ENCODE data around the gene NXN.

Gene NXN

GRCh38 chr17:923633-924032 is 55.9 kb downstream of the NXN start:
- TF ChIP-seq ZFX (IDR thresholded peaks at IDR 0.05) = no peak
- TF ChIP-seq CTCF (conservative IDR thresholded peaks at IDR 0.05) = no peak
- no peak overlapping the region for H3K27ac ChIP-seq

GRCh38 chr17:921161-921560 is 58.4 kb downstream of the NXN start:
- TF ChIP-seq CTCF (conservative IDR thresholded peaks at IDR 0.05) (no peak), ZFX (IDR thresholded peaks at IDR 0.05) (no peak)
- H3K27ac ChIP-seq = no peak overlapping the region

GRCh38 chr17:920190-920589 is 59.4 kb downstream of the NXN start:
- TF ChIP-seq CTCF (conservative IDR thresholded peaks at IDR 0.05) (no peak), ZFX (IDR thresholded peaks at IDR 0.05) (no peak)
- H3K27ac ChIP-seq = no peak overlapping the region

GRCh38 chr17:917941-918740 is 61.4 kb downstream of the NXN start:
- TF ChIP-seq ZFX (IDR thresholded peaks at IDR 0.05) = no peak
- no peak for TF ChIP-seq CTCF (conservative IDR thresholded peaks at IDR 0.05)
- H3K27ac ChIP-seq = no peak overlapping the region

- no peak overlapping the region for H3K27ac ChIP-seq
- TF ChIP-seq CTCF (conservative IDR thresholded peaks at IDR 0.05) = no peak
- TF ChIP-seq ZFX (IDR thresholded peaks at IDR 0.05) = no peak
These were observed 62.2 kb downstream of the NXN start for GRCh38 chr17:917391-917811.

- no peak for TF ChIP-seq ZFX (IDR thresholded peaks at IDR 0.05)
- TF ChIP-seq CTCF (conservative IDR thresholded peaks at IDR 0.05) = no peak
- no peak overlapping the region for H3K27ac ChIP-seq
These were observed 63.3 kb downstream of the NXN start for GRCh38 chr17:916315-916714.

GRCh38 chr17:915538-916201 is 63.9 kb downstream of the NXN start:
- no peak for TF ChIP-seq ZFX (IDR thresholded peaks at IDR 0.05)
- TF ChIP-seq CTCF (conservative IDR thresholded peaks at IDR 0.05) = no peak
- no peak overlapping the region for H3K27ac ChIP-seq

Measured in C4-2B (cell line).